GM10847 (cell line): ENCODE data around the gene GTPBP3.
A peak's percentile ranks its signal among the peaks of the same experiment; 100 is the strongest.

Experiments used
- POLR2A ChIP-seq: IDR thresholded peaks from 2 replicates; pipeline ENCODE4 v1.6.1; 2011; ENCODE audit not compliant: insufficient read length; ENCODE audit errors: extremely low read depth

The GTPBP3 gene

GRCh38 chr19:17336872-17337674, at the start of gene GTPBP3:
Gene GTPBP3 (plus strand): TSS chr19:17337553. CDS start chr19:17337612, 59 bp downstream.
- peak; percentile 60 for TF ChIP-seq POLR2A

- no peak for TF ChIP-seq POLR2A
Measured at GRCh38 chr19:17289489-17289888, 47.9 kb upstream of the GTPBP3 start.

- TF ChIP-seq POLR2A = peak; percentile 52
Measured at GRCh38 chr19:17292301-17293074, 44.9 kb upstream of the GTPBP3 start.

- no peak for TF ChIP-seq POLR2A
Measured at GRCh38 chr19:17293605-17294004, 43.7 kb upstream of the GTPBP3 start.

- TF ChIP-seq POLR2A = no peak
Measured at GRCh38 chr19:17294051-17294891, 43.1 kb upstream of the GTPBP3 start.

GRCh38 chr19:17296273-17296672, 41.1 kb upstream of the GTPBP3 start:
- no peak for TF ChIP-seq POLR2A

- TF ChIP-seq POLR2A = no peak
Measured at GRCh38 chr19:17296976-17297375, 40.4 kb upstream of the GTPBP3 start.

- no peak for TF ChIP-seq POLR2A
Measured at GRCh38 chr19:17300992-17301619, 36.2 kb upstream of the GTPBP3 start.

GRCh38 chr19:17302391-17303166, 34.8 kb upstream of the GTPBP3 start:
- no peak for TF ChIP-seq POLR2A

- TF ChIP-seq POLR2A = no peak
Measured at GRCh38 chr19:17303167-17303939, 34.0 kb upstream of the GTPBP3 start, which contains the start of gene ABHD8. Gene ABHD8 (minus strand): TSS chr19:17303425. CDS start chr19:17301616, 1,809 bp downstream.

GRCh38 chr19:17303940-17304267, 33.4 kb upstream of the GTPBP3 start:
- TF ChIP-seq POLR2A = no peak

GRCh38 chr19:17304386-17305215, 32.8 kb upstream of the GTPBP3 start:
- TF ChIP-seq POLR2A = no peak

- TF ChIP-seq POLR2A = no peak
Measured at GRCh38 chr19:17305216-17305516, 32.2 kb upstream of the GTPBP3 start.
